ENCODE data around the gene PRAF2. TPM values are rescaled to one million over a fixed set of nuclear protein-coding genes. Genes with fewer than 3 reads are reported as not detected.

PRAF2 gene
- total and polyA plus RNA-seq, 9 of the 15 experiments (the other 6 are each of a cell fraction or from before 2014, with no cell fraction given), result 0.24 to 5.7 (median 2.0) TPM

GRCh38 chrX:49041744-49042580, 31.8 kb downstream of the PRAF2 start:
- ChIA-PET CTCF (ENCODE audit: low intra/inter-chr PET ratio) (no interaction called here), POLR2A (interaction anchor here (0.5 to 1.0 kb wide), 4 partner anchors 39 to 540 kb away, joined by 3 to 4 read pairs (median 3); partner anchors contain the start of gene GRIPAP1)
- DNase-seq (ENCODE audit: extremely low read depth in 1 of 4, low spot score in 3 of 4) (peak in 2 of 4 experiments; percentile 14 to 38), ATAC-seq (no peak), FAIRE-seq (peak; percentile 84)
- Histone ChIP-seq H3K9me1 (ENCODE audit: control insufficient read depth, insufficient read depth, low read length) (no peaks in the 10 kb centered on the region), H2AFZ (ENCODE audit: low read depth, low read length) (no peak overlapping the region), H3K9me3 (replicated peaks; ENCODE audit: control insufficient read depth, insufficient read depth, low read depth, low read length) (no peaks in the 10 kb centered on the region), H4K20me1 (replicated peaks; ENCODE audit: control insufficient read depth, insufficient read depth, low read length) (no peaks in the 10 kb centered on the region), H3K4me3 (peak overlapping the region; percentile 97), H3K9ac (ENCODE audit: insufficient read depth in 1 of 2, low read depth in 2 of 2, low read length in 2 of 2) (peak overlapping the region; percentile 91 to 97; a peak in 3 of 4 replicates), H3K27me3 (ENCODE audit: control insufficient read depth in 2 of 2, insufficient read depth in 2 of 2, low read length in 2 of 2) (no peaks in the 10 kb centered on the region), H3K4me1 (replicated peaks in 1 of 2; ENCODE audit: control insufficient read depth in 2 of 2, insufficient read depth in 2 of 2, low read length in 2 of 2) (peaks cover 36 to 44% of the 10 kb centered on the region in 2 experiments; a peak in 4 of 5 replicates), H3K79me2 (ENCODE audit: control insufficient read depth, insufficient read depth, low read length) (peaks cover 36% of the 10 kb centered on the region), H3K27ac (ENCODE audit: extremely low read depth, low read depth, low read length) (peak overlapping the region; percentile 89), H3K36me3 (ENCODE audit: control insufficient read depth, insufficient read depth, low read length) (peaks cover 28% of the 10 kb centered on the region; the same call in 2 of the 3 replicates), H3K4me2 (ENCODE audit: insufficient read depth, low read length) (peak overlapping the region; percentile 86)
- in situ Hi-C loops (cut with MboI) (no loop called here), intact Hi-C loops (cut with micrococcal nuclease) (loop anchor here (2.0 to 5.0 kb wide), 4 partner anchors 40 to 411 kb away; partner anchors contain the start of gene GRIPAP1)
- WGBS (ENCODE audit: insufficient coverage, low coverage, missing lambda C conversion rate), result 7% methylated on average over 9 of the region's 10 CpGs
- BruUV-seq (replicated peaks), result TSS peak; percentile 71
- 0 out of 2 replicates have a peak, but pooled peaks have one; percentile 23 for TF ChIP-seq POLR2A (conservative IDR thresholded peaks at IDR 0.05)
- 0 out of 4 replicates have a peak, but pooled peaks of 1 of the 2 experiments have one; percentile 28 for TF ChIP-seq MNT (conservative IDR thresholded peaks at IDR 0.05)
- TF ChIP-seq CEBPG (CRISPR knock-in tag; IDR thresholded peaks at IDR 0.05), result no peak
- TF ChIP-seq CEBPG (tag; conservative IDR thresholded peaks at IDR 0.05 in 1 of 2, IDR thresholded peaks at IDR 0.05 in 1 of 2), result peak; percentile 35 to 42; a peak in 1 of 4 replicates
- TF ChIP-seq TEAD4 (IDR thresholded peaks at IDR 0.05; ENCODE audit: low read length), result no peak
- TF ChIP-seq TEAD4 (CRISPR knock-in tag; IDR thresholded peaks at IDR 0.05; ENCODE audit: borderline replicate concordance), result no peak
- no peak for TF ChIP-seq HOMEZ (CRISPR knock-in tag; IDR thresholded peaks at IDR 0.05)
- no peak for TF ChIP-seq FOSL1 (tag; conservative IDR thresholded peaks at IDR 0.05)
- peak; percentile 9; the same call in 1 of the 2 replicates for TF ChIP-seq CTBP1 (IDR thresholded peaks at IDR 0.05; ENCODE audit: borderline replicate concordance)
- no peak for TF ChIP-seq SMAD1 (IDR thresholded peaks at IDR 0.05; ENCODE audit: low read depth, low read length, partially characterized antibody)
- peak; percentile 23; the same call in 1 of the 2 replicates for TF ChIP-seq NBN (IDR thresholded peaks at IDR 0.05; ENCODE audit: low read depth)
- TF ChIP-seq POLR2AphosphoS5 (IDR thresholded peaks at IDR 0.05; ENCODE audit: control insufficient read depth, insufficient read depth, low read depth, low read length), result 0 out of 2 replicates have a peak, but pooled peaks have one; percentile 18
- no peak for TF ChIP-seq ETS2 (tag; IDR thresholded peaks at IDR 0.05; ENCODE audit: borderline replicate concordance, poor library complexity, severe bottlenecking)
- TF ChIP-seq ZNF740 (CRISPR knock-in tag; IDR thresholded peaks at IDR 0.05), result peak; percentile 70
- peak in 1 of 2 experiments; percentile 49; a peak in 1 of 4 replicates for TF ChIP-seq ZNF740 (tag; IDR thresholded peaks at IDR 0.05)
